Measurements from ENCODE around the gene KCNIP1. TPM values are rescaled to one million over a fixed set of nuclear protein-coding genes. Genes with fewer than 3 reads are reported as not detected.

The KCNIP1 gene
- total and polyA plus RNA-seq, 2 of the 13 experiments (the other 11 are each of a cell fraction or from before 2014, with no cell fraction given) = not detected

DNA sequence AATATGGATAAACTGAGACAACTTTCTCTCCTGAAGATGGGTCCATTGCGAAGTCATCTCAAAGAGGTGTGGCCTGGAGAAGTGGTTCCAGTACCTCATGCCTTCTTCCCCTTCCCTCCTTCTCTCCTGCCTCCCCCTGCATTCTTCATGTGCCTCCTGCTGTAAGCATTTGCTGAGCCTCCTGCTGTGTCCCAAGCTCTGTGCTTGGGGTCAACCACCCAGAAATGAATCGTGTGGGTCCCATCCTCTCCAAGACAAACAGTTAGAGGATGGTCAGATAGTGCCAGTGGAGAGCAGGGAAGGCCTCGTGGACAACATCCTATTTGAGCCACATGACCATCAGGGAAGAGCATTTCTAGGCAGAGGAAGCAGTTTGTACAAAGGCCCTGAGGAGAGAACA, 53.5 kb downstream of the KCNIP1 start (continued):
- TF ChIP-seq PLRG1 (conservative IDR thresholded peaks at IDR 0.05) = no peak

DNA sequence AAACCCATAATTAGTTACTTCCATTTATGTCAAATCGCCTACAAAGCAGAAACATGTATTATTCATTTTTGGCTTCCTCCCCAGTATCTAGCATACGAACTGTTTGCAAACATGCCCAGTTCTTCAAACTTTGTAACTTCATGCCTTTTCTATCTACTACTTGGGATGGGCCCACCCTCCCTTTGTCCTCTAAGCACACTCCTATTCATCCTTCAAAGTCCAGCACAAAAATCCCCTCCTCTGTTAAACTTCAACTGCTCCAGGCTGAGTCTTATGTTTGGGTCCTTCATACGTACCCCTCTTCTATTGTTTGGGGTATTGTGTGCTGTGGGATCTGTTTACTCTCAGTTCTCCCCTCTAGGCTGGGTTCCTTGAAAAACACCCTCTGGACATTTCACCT, 55.5 kb downstream of the KCNIP1 start:
- Histone ChIP-seq H3K36me3 (replicated peaks in 1 of 2; ENCODE audit: control insufficient read depth in 1 of 2, insufficient read depth in 2 of 2, low read length in 2 of 2) (no peaks in the 10 kb centered on the region), H3K27ac (ENCODE audit: extremely low read length, insufficient read depth, low read length) (no peak overlapping the region), H2AFZ (ENCODE audit: low read length) (no peak overlapping the region), H3K4me1 (ENCODE audit: insufficient read depth, low read length) (no peaks in the 10 kb centered on the region), H3K27me3 (ENCODE audit: control insufficient read depth in 1 of 2, insufficient read depth in 2 of 2, low read length in 2 of 2) (peaks cover 3 to 4% of the 10 kb centered on the region in 2 experiments; a peak in 3 of 5 replicates), H3K4me3 (replicated peaks in 1 of 3; ENCODE audit: insufficient read depth in 1 of 3, low read depth in 2 of 3, low read length in 3 of 3) (no peak overlapping the region), H3K9me3 (ENCODE audit: low read length) (no peaks in the 10 kb centered on the region), H3K79me2 (ENCODE audit: insufficient read depth, low read length) (no peaks in the 10 kb centered on the region), H3K9ac (ENCODE audit: insufficient read depth, low read depth, low read length) (no peak overlapping the region), H3K4me2 (ENCODE audit: low read depth, low read length) (no peak overlapping the region), H4K20me1 (ENCODE audit: insufficient read depth, low read length) (no peaks in the 10 kb centered on the region)
- intact Hi-C loops (cut with micrococcal nuclease; ENCODE audit: unreplicated experiment) (no loop called here), in situ Hi-C loops (cut with HindIII; ENCODE audit: extremely low pct_ligation_motif_present, low pct_unique_long_range_greater_than_20kb) (no loop called here)
- TF ChIP-seq ZNF550 (CRISPR knock-in tag; IDR thresholded peaks at IDR 0.05; ENCODE audit: borderline replicate concordance) (no peak), ZNF740 (CRISPR knock-in tag; IDR thresholded peaks at IDR 0.05) (no peak), CHD4 (IDR thresholded peaks at IDR 0.05; ENCODE audit: borderline replicate concordance, low read length) (no peak), DBP (CRISPR knock-in tag; IDR thresholded peaks at IDR 0.05; ENCODE audit: not compliant biosample characterization) (no peak), ERF (CRISPR knock-in tag; IDR thresholded peaks at IDR 0.05) (no peak), NONO (IDR thresholded peaks at IDR 0.05) (no peak), NONO (CRISPR knock-in tag; conservative IDR thresholded peaks at IDR 0.05) (no peak), MAFF (IDR thresholded peaks at IDR 0.05; ENCODE audit: low read depth, low read length) (no peak), ZNF207 (IDR thresholded peaks at IDR 0.05; ENCODE audit: borderline replicate concordance) (no peak)
- no TSS peak for BruUV-seq (replicated peaks)
- ChIA-PET CTCF (ENCODE audit: low intra/inter-chr PET ratio, low total read pairs) (no interaction called here), POLR2A (no interaction called here)
- FAIRE-seq (no peak), DNase-seq (ENCODE audit: low spot score) (no peak), ATAC-seq (no peak)
- WGBS (ENCODE audit: low lambda C conversion rate) = 0% methylated on average over 3 of the region's 3 CpGs

All from HepG2 (cell line).